GM21737 (cell line): ENCODE data around the gene DNAH6.
"Not testable (repeated sequence)": the region's sequence is repeated elsewhere in the genome, so short reads cannot be mapped to it uniquely, and the experiment has no call there.

ENCODE experiments used
- ATAC-seq: cut with Tn5 transposase; IDR thresholded peaks from one replicate; pipeline ENCODE4 v1.9.1; 2021; ENCODE audit warnings: mild to moderate bottlenecking, moderate library complexity; ENCODE audit not compliant: unreplicated experiment

Gene DNAH6

GRCh38 chr2:84732897-84733778 is 216.8 kb downstream of the DNAH6 start:
- ATAC-seq: no peak

- no peak for ATAC-seq
Observed at GRCh38 chr2:84735389-84735788, 219.1 kb downstream of the DNAH6 start.

- peak; percentile 88 for ATAC-seq
Observed at GRCh38 chr2:84741182-84741822, 225.0 kb downstream of the DNAH6 start.

GRCh38 chr2:84748341-84748740 is 232.0 kb downstream of the DNAH6 start:
- no peak for ATAC-seq

GRCh38 chr2:84749442-84749841 is 233.1 kb downstream of the DNAH6 start:
- no peak for ATAC-seq

GRCh38 chr2:84755096-84755495 is 238.8 kb downstream of the DNAH6 start:
- no peak for ATAC-seq

GRCh38 chr2:84757648-84758047 is 241.3 kb downstream of the DNAH6 start:
- no peak for ATAC-seq

- ATAC-seq: no peak
Observed at GRCh38 chr2:84766791-84767190, 250.5 kb downstream of the DNAH6 start.

- no peak for ATAC-seq
Observed at GRCh38 chr2:84768840-84769239, 252.5 kb downstream of the DNAH6 start.

- no peak for ATAC-seq
Observed at GRCh38 chr2:84770280-84770679, 254.0 kb downstream of the DNAH6 start.

- ATAC-seq: no peak
Observed at GRCh38 chr2:84771251-84771650, 255.0 kb downstream of the DNAH6 start.

GRCh38 chr2:84773562-84773961 is 257.3 kb downstream of the DNAH6 start:
- not testable (repeated sequence) for ATAC-seq

- no peak for ATAC-seq
Observed at GRCh38 chr2:84776011-84776410, 259.7 kb downstream of the DNAH6 start.

GRCh38 chr2:84778911-84779690 is 262.8 kb downstream of the DNAH6 start:
- ATAC-seq: no peak

GRCh38 chr2:84779781-84780180 is 263.5 kb downstream of the DNAH6 start:
- ATAC-seq: no peak

- no peak for ATAC-seq
Observed at GRCh38 chr2:84781942-84782716, 265.8 kb downstream of the DNAH6 start.

- ATAC-seq: no peak
Observed at GRCh38 chr2:84782717-84783442, 266.6 kb downstream of the DNAH6 start.

- no peak for ATAC-seq
Observed at GRCh38 chr2:84785950-84786349, 269.7 kb downstream of the DNAH6 start.

- no peak for ATAC-seq
Observed at GRCh38 chr2:84786601-84787000, 270.3 kb downstream of the DNAH6 start.

- no peak for ATAC-seq
Observed at GRCh38 chr2:84788027-84788426, 271.7 kb downstream of the DNAH6 start.
